Thymus (tissue), 11 donors: ENCODE measurements around the gene LUM. TPM values are rescaled to one million over a fixed set of nuclear protein-coding genes. Genes with fewer than 3 reads are reported as not detected.
"Not testable (repeated sequence)": the region's sequence is repeated elsewhere in the genome, so short reads cannot be mapped to it uniquely, and the experiment has no call there.

Experiments used
- DNase-seq, 9 donors: peaks; one replicate each; pipeline ENCODE4 v3.0.0-alpha.2; 2013; ENCODE audit warnings: low spot score in 9 of 9, low read depth in 6 of 9, missing footprints in 1 of 9
- H3K27ac ChIP-seq, 2 donors: one replicate each; pipeline ENCODE4 v1.5.1; 2013; ENCODE audit warnings: control low read depth in 1 of 2, low read depth in 1 of 2, low read length in 1 of 2, mild to moderate bottlenecking in 1 of 2, moderate library complexity in 1 of 2
- H3K27me3 ChIP-seq, 2 donors: one replicate each; pipeline ENCODE4 v1.5.1; 2013; ENCODE audit warnings: low read length in 1 of 2; ENCODE audit not compliant: control insufficient read depth in 2 of 2, insufficient read depth in 1 of 2
- H3K36me3 ChIP-seq, 2 donors: one replicate each; pipeline ENCODE4 v1.5.1; 2013; ENCODE audit warnings: low read length in 1 of 2, mild to moderate bottlenecking in 1 of 2, moderate library complexity in 1 of 2; ENCODE audit not compliant: control insufficient read depth in 2 of 2, insufficient read depth in 2 of 2
- H3K4me1 ChIP-seq, 2 donors: one replicate each; pipeline ENCODE4 v1.5.1; 2013; ENCODE audit warnings: low read length in 2 of 2; ENCODE audit not compliant: control insufficient read depth in 2 of 2, insufficient read depth in 2 of 2
- H3K4me3 ChIP-seq, 2 donors: one replicate each; pipeline ENCODE4 v1.5.1; 2013; ENCODE audit warnings: low read length in 2 of 2, control low read depth in 1 of 2, mild to moderate bottlenecking in 1 of 2
- H3K9me3 ChIP-seq, 2 donors: one replicate each; pipeline ENCODE4 v1.5.1; 2013; ENCODE audit warnings: low read length in 1 of 2, mild to moderate bottlenecking in 1 of 2; ENCODE audit not compliant: control insufficient read depth in 2 of 2, insufficient read depth in 1 of 2
- WGBS: extraction: QIAGEN DNeasy Blood & Tissue Kit; methylation state at CpG from one replicate; pipeline ENCODE4 v1.1.7; 2013; 5-methylcytosine and 5-hydroxymethylcytosine counted together
- polyA plus RNA-seq: library from polyadenylated mRNA; stranded (reverse); fragments of 200-250 nt; gene quantifications from one replicate; pipeline ENCODE4 v1.2.3, GENCODE V29; 2013
- total RNA-seq: library from RNA; stranded (reverse); fragments of 120-200 nt; gene quantifications from one replicate; pipeline ENCODE4 v1.2.4, GENCODE V29; 2013
- donor health status: healthy.

LUM gene
- total and polyA plus RNA-seq, 2 donors, result 38.7 to 63.5 TPM

GRCh38 chr12:91094032-91094662 lies 17.1 kb downstream of the LUM start:
- Histone ChIP-seq H3K4me1 (no peaks in the 10 kb centered on the region), H3K9me3 (peaks cover 0 to 5% of the 10 kb centered on the region in 2 donors), H3K4me3 (no peak overlapping the region), H3K36me3 (no peaks in the 10 kb centered on the region), H3K27me3 (no peaks in the 10 kb centered on the region), H3K27ac (no peak overlapping the region)
- DNase-seq, result no peak

GRCh38 chr12:91093341-91093740 lies 18.0 kb downstream of the LUM start:
- 79% methylated on average over 4 of the region's 4 CpGs for WGBS
- no peaks in the 10 kb centered on the region for H3K36me3 ChIP-seq
- no peaks in the 10 kb centered on the region for H3K4me1 ChIP-seq
- H3K4me3 ChIP-seq, result no peak overlapping the region
- H3K9me3 ChIP-seq, result peaks cover 0 to 5% of the 10 kb centered on the region in 2 donors
- H3K27me3 ChIP-seq, result no peaks in the 10 kb centered on the region
- no peak for DNase-seq
- H3K27ac ChIP-seq, result no peak overlapping the region

- no peak overlapping the region for H3K4me3 ChIP-seq
- DNase-seq, result no peak
- no peak overlapping the region for H3K27ac ChIP-seq
- 79% methylated on average over 6 of the region's 6 CpGs for WGBS
- H3K4me1 ChIP-seq, result no peaks in the 10 kb centered on the region
- no peaks in the 10 kb centered on the region for H3K36me3 ChIP-seq
- no peaks in the 10 kb centered on the region for H3K27me3 ChIP-seq
- peaks cover 0 to 5% of the 10 kb centered on the region in 2 donors for H3K9me3 ChIP-seq
Observed at GRCh38 chr12:91091916-91092715, 19.2 kb downstream of the LUM start.

GRCh38 chr12:91089953-91090352 lies 21.3 kb downstream of the LUM start:
- H3K36me3 ChIP-seq, H3K9me3 ChIP-seq, DNase-seq, H3K4me1 ChIP-seq, H3K4me3 ChIP-seq, H3K27ac ChIP-seq, H3K27me3 ChIP-seq: not testable (repeated sequence)
- 99% methylated on average over 2 of the region's 2 CpGs for WGBS

GRCh38 chr12:91080041-91080440 lies 31.3 kb downstream of the LUM start:
- Histone ChIP-seq H3K9me3 (no peaks in the 10 kb centered on the region), H3K36me3 (no peaks in the 10 kb centered on the region), H3K4me1 (no peaks in the 10 kb centered on the region), H3K27ac (no peak overlapping the region), H3K4me3 (no peak overlapping the region), H3K27me3 (no peaks in the 10 kb centered on the region)
- DNase-seq, result no peak
- 97% methylated on average over 1 of the region's 1 CpG for WGBS

- WGBS, result 90% methylated on average over 1 of the region's 1 CpG
- Histone ChIP-seq H3K27ac (no peak overlapping the region), H3K4me3 (no peak overlapping the region), H3K9me3 (no peaks in the 10 kb centered on the region), H3K36me3 (no peaks in the 10 kb centered on the region), H3K27me3 (no peaks in the 10 kb centered on the region), H3K4me1 (no peaks in the 10 kb centered on the region)
- no peak for DNase-seq
Observed at GRCh38 chr12:91078501-91078900, 32.8 kb downstream of the LUM start.

- no peaks in the 10 kb centered on the region for H3K27me3 ChIP-seq
- H3K36me3 ChIP-seq, result no peaks in the 10 kb centered on the region
- no peak overlapping the region for H3K27ac ChIP-seq
- H3K9me3 ChIP-seq, result no peaks in the 10 kb centered on the region
- H3K4me1 ChIP-seq, result no peaks in the 10 kb centered on the region
- WGBS, result 90% methylated on average over 5 of the region's 5 CpGs
- H3K4me3 ChIP-seq, result no peak overlapping the region
- no peak for DNase-seq
Observed at GRCh38 chr12:91077228-91077954, 33.9 kb downstream of the LUM start.

- 96% methylated on average over 1 of the region's 1 CpG for WGBS
- no peaks in the 10 kb centered on the region for H3K27me3 ChIP-seq
- H3K27ac ChIP-seq, result no peak overlapping the region
- H3K9me3 ChIP-seq, result no peaks in the 10 kb centered on the region
- H3K36me3 ChIP-seq, result no peaks in the 10 kb centered on the region
- no peak overlapping the region for H3K4me3 ChIP-seq
- no peak for DNase-seq
- H3K4me1 ChIP-seq, result no peaks in the 10 kb centered on the region
Observed at GRCh38 chr12:91074851-91075250, 36.4 kb downstream of the LUM start.

GRCh38 chr12:91074154-91074709 lies 37.1 kb downstream of the LUM start:
- H3K27me3 ChIP-seq, result no peaks in the 10 kb centered on the region
- DNase-seq, result no peak
- H3K4me1 ChIP-seq, result no peaks in the 10 kb centered on the region
- H3K36me3 ChIP-seq, result no peaks in the 10 kb centered on the region
- no peaks in the 10 kb centered on the region for H3K9me3 ChIP-seq
- 79% methylated on average over 6 of the region's 6 CpGs for WGBS
- H3K27ac ChIP-seq, result no peak overlapping the region
- H3K4me3 ChIP-seq, result no peak overlapping the region
